RPMI7951 (cell line): ENCODE results near the gene DLEU7. TPM values are rescaled to one million over a fixed set of nuclear protein-coding genes. Genes with fewer than 3 reads are reported as not detected.

Experiments
- DNase-seq: peaks from one replicate; pipeline ENCODE4 v3.0.0-alpha.2; 2012; ENCODE audit warnings: low read depth
- total RNA-seq: library from RNA; depleted of rRNA; stranded (reverse); fragments of >200 nt; shearing (Covaris generic); gene quantifications from 2 replicates; pipeline ENCODE4 v1.2.3, GENCODE V29; 2014

Gene DLEU7
- total RNA-seq, 1 experiment from 2014 or later, result 0.12 TPM

GRCh38 chr13:50842990-50843256, 569 bp downstream of the DLEU7 start:
- DNase-seq, result no peak

GRCh38 chr13:50842251-50842989, 1.1 kb downstream of the DLEU7 start:
- no peak for DNase-seq

GRCh38 chr13:50841786-50842185, 1.7 kb downstream of the DLEU7 start:
- DNase-seq, result no peak

- DNase-seq, result no peak
Observed at GRCh38 chr13:50840284-50840683, 3.2 kb downstream of the DLEU7 start.

DNA sequence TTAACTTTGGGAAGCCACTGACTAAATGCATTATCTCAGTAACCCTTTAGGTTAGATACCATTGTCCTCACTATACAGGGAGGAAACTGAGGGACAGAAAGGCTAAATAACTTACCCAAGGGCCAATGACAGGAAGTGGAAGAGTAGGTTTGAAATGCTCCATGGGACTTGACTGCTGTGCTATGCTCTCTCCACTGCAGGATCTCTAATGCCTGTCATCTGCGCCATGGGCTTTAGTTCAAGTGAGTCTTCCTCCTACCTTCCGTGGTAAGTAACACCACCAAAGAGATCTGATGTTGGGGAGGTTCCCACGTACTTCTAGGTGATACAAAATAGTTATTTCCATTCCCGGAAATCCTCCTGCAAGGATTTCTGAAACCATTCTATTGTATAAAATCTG, 3.7 kb downstream of the DLEU7 start:
- no peak for DNase-seq

DNA sequence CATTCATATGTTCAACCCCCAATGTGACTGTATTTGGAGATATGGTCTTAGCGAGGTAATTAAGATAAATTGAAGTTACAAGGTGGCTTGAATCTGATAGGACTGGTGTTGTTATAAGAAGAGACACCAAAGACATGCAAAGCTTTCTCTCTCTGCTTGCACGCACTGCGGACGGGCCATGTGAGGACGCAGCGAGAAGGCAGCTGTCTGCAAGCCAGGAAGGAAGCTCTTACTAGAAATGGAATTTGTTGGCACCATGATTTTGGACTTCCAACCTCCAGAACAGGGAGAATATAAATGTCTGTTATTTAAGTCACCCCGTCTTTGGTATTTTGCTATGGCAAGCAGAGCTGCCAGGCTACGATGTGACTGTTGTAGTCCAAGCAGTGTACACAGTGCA, 4.8 kb downstream of the DLEU7 start:
- no peak for DNase-seq

DNA sequence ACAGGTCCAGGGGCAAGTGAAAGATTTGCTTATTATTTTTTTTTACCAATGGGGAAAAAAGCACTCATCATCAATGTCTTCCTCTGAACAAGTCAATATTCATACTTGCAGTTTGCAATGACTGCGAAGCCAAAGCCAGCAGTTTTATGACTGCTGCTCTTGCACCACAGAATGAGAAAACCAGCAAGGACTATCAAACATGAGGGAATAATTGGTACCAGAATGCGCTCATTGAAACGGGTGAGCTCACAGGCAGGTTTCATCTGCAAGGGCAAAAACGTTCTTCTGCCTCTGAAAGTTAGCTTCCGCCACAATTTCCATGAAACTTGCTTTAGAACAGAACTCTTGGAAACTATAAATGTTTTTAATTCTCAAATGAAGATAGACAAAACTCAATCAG, 5.5 kb downstream of the DLEU7 start:
- no peak for DNase-seq

DNA sequence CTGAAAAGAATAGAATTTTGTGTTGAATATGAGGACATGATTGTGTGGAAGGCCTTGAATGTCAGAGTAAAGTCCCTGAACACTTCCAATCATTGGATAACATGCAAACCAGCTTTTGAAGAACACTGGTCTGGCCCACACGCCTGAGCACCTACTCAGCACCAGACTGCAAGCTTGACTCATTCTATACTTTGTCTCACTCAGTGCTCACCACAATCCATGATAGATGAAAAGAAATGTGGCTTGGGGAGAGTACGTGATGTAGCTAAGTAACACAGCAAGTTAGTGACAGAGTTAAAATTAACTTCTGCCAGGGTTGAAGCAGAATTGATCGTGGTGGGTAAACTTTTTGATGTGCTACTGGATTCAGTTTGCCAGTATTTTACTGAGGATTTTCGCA, 12.0 kb downstream of the DLEU7 start:
- no peak for DNase-seq

GRCh38 chr13:50829896-50830295, 13.6 kb downstream of the DLEU7 start:
- no peak for DNase-seq

DNA sequence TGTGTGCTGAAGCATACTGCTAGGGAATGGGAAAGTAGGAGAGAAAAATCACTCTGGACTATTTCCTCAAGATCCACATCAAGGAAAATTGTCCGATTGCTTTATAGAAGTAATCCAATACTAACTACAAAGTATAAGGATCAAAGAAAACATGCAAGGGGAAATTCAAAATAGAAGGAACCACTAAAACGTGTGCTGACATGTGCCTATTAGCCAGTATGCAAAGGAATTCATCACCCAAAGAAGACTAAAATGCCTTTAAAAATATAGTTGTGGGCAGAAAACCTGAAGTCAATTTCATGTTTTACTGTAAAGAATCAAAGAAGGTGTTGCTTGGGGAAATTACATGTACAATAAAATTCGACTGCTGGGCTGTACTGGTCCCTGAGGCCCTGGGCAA, 14.3 kb downstream of the DLEU7 start:
- DNase-seq, result no peak

DNA sequence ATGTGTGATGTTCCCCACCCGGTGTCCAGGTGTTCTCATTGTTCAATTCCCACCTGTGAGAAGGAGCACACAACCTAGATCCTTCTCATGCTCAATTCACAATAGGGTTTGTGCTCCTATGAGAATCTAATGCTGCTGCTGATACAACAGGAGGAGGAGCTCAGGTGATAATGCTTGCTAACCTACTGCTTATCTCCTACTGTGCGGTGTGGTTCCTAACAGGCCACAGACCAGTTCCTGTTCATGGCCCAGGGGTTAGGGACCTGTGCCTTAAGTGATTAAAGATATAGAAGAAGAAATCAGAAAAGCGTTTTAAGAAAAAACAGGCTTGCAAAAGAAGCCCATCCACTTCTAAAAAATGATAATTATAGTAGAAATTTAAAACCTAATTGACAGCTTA, 17.5 kb downstream of the DLEU7 start:
- DNase-seq, result no peak

DNA sequence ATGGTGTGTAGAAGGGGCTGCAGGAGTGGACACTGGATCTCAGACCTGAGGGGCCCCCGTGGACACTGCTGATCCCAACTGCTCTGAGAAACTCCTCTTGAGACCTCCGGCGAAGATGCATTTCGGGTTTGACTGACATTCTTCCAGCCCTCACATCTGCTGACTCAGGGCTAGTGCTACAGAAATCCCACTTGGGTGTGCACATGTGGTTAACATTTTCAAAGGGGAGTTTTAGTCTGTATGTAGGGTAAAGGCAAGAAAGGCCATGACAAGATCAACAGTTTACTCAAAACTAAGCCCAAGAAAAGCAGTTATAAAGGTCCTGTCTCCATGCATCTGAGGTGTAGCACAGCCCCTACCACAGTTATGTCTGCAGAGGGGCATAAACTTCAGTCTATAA, 31.2 kb downstream of the DLEU7 start:
- no peak for DNase-seq

DNA sequence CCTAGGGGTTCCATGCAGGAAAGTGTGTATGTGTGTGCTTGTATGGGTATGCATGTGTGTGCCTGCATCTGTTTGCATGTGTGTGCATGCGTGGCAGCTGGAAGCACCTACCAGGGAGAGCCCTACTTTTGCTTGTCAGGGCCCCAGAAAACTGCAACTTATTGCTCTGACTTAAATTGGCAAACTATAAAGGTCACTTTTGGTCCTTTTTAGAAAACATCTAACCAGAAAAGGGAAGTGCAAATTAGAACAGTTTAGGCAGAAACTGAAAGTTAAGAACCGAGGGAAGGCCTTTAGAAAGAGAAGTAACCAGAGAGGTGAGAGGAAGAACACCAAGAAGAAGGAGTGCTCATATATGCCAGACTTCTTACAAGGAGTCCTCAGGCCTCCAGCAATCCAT, 32.5 kb downstream of the DLEU7 start:
- DNase-seq, result no peak

- DNase-seq, result peak; percentile 43
Observed at GRCh38 chr13:50810468-50810867, 33.0 kb downstream of the DLEU7 start.

DNA sequence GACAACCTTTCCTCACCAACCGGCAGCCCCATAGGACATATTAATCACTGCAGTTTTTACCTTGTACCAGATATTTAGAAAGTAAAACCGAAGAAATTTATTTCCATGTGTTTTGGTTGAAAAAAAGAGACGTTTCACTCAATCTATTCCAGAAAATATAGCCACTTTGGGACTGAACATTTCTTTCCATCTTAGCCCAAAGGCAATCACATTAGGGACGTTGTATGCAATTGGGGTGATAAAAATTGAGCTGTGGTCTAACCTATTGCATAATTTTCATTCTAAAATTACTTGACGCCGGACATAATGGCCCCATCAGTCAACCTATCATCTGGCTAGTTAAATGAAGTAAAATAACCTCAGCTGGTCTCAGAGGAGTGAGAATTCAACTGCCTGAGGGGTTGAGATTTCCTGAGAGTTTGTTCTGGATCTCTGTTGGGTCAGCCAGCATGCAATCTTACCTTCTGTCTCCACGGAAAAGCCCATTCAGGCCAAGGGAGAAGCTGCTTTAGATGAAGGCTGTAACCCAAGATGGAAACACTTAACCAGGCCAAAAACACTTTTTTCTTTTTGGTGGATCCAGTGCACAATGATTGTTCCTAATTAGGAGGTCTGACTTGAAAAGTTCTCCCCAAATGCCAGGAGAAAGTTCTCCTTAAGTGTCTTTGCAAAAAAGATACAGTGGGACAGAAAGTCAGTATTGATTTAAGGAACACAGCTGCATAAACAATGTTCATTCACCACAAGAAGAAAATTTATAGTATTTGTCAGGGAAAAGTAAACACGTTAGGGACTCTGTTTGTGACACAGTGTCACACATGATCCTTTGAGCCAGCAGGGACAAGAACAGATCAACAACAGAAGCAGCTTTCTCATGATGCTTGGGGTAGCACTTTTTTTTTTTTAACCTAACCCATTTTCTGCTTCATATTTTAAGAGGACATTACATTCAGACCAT, 34.1 kb downstream of the DLEU7 start:
- peak; percentile 72 for DNase-seq

GRCh38 chr13:50805805-50806204, 37.7 kb downstream of the DLEU7 start:
- peak; percentile 20 for DNase-seq

DNA sequence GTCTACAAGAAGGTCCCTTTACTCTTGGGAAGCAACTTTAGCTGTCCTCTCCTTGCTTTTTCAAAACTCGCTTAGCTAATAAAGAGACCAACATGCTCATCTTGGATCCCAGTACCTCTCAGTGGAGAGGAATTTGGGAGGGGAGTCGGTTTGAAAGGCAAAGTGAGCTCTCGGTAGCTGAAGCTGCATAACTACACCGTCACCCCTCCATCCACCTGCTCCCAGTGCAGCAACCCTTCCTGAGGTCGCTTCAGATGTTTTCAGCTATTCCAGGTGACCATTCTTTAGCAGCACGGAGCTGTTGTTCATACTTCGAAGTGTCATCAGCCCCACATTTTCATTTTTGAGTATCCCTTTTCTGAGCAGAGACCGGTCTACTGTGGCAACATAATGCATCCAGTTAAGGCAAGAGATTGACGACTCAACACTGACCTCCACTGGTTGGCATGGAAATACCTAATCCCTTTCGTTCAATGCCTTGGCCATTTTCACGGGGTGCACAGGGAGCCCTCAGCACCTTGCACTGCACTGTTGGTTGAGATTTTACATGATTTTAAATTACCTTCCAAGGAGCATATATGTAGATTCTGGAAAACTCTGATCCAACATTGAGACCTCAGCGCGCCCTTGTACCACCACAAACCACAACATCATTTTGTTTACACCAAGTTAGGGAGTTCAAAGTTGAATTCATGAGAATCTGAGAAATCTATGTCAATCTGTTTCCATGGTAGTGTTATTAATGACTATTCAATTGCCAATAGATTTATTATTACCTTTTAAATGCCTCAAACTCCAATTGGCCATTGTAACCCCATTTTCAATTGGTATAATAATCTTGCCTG, 42.2 kb downstream of the DLEU7 start:
- DNase-seq, result peak; percentile 78

- peak; percentile 64 for DNase-seq
Observed at GRCh38 chr13:50800091-50800739, 43.3 kb downstream of the DLEU7 start.

GRCh38 chr13:50798923-50799322, 44.6 kb downstream of the DLEU7 start:
- DNase-seq, result peak; percentile 78

DNA sequence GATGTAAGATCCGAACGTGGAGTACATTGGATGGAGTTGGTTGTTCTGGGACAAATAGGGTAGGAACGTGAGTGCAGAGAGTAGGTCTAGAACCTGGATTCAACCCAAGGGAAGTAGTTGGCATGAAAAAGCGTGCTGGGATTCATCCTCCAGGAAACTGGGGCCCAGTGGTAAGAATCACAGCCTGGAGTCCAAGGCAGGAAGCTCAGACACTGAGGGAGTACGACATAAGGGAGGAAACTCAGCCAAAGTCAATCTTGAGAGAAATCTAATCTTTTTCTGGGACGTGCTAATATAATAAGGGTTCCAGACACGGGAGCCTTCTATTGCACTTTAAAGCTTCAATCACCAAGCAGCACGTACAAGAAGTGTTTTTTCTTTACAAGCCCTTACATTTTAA, 46.4 kb downstream of the DLEU7 start:
- DNase-seq, result no peak

- no peak for DNase-seq
Observed at GRCh38 chr13:50796463-50796862, 47.0 kb downstream of the DLEU7 start.

- no peak for DNase-seq
Observed at GRCh38 chr13:50794226-50794625, 49.3 kb downstream of the DLEU7 start.
